Natural killer cell (primary cell): Measurements from ENCODE around the gene CGRRF1. TPM values are rescaled to one million over a fixed set of nuclear protein-coding genes. Genes with fewer than 3 reads are reported as not detected.

Experiments
- ATAC-seq, 3 donors: fragments of 150-1000 bp in 2 of 3; fragments of 200-7000 bp in 1 of 3; cut with Tn5 transposase; 1 replicate in 1 of 3; 2 replicates in 2 of 3; pipeline ENCODE4 v1.10.0; 2021; ENCODE audit warnings: mild to moderate bottlenecking in 2 of 3, moderate library complexity in 2 of 3
- DNase-seq, 2 donors: peaks; one replicate each; pipeline versions ENCODE4 v3.0.0 to v3.0.0-alpha.2; 2013 to 2021; ENCODE audit warnings: mixed read lengths in 1 of 2
- H3K27ac ChIP-seq: one replicate; pipeline ENCODE4 v1.5.1; 2013; ENCODE audit warnings: mild to moderate bottlenecking, low read length
- H3K27me3 ChIP-seq: one replicate; pipeline ENCODE4 v1.6.1; 2013; ENCODE audit warnings: low read length; ENCODE audit not compliant: control insufficient read depth, insufficient read depth
- H3K36me3 ChIP-seq: one replicate; pipeline ENCODE4 v1.6.1; 2013; ENCODE audit warnings: low read length; ENCODE audit not compliant: control insufficient read depth, insufficient read depth
- H3K4me1 ChIP-seq: one replicate; pipeline ENCODE4 v1.6.1; 2013; ENCODE audit warnings: low read length; ENCODE audit not compliant: control insufficient read depth, insufficient read depth
- H3K4me3 ChIP-seq: one replicate; pipeline ENCODE4 v1.5.1; 2013; ENCODE audit warnings: low read length
- H3K9me3 ChIP-seq: one replicate; pipeline ENCODE4 v1.6.1; 2013; ENCODE audit warnings: low read length; ENCODE audit not compliant: control insufficient read depth, insufficient read depth
- H3K27ac Mint-ChIP-seq, 2 donors: one replicate each; pipeline ENCODE4 v1.8.0; 2022; ENCODE audit warnings: mild to moderate bottlenecking in 2 of 2, mixed read lengths in 2 of 2, moderate library complexity in 1 of 2
- H3K27me3 Mint-ChIP-seq, 2 donors: one replicate each; pipeline ENCODE4 v1.8.0; 2022; ENCODE audit warnings: low read depth in 2 of 2, mixed read lengths in 2 of 2
- H3K36me3 Mint-ChIP-seq: one replicate; pipeline ENCODE4 v1.8.0; 2022; ENCODE audit warnings: mixed read lengths
- H3K4me1 Mint-ChIP-seq, 2 donors: one replicate each; pipeline ENCODE4 v1.8.0; 2022; ENCODE audit warnings: mixed read lengths in 2 of 2
- H3K4me3 Mint-ChIP-seq: one replicate; pipeline ENCODE4 v1.8.0; 2022; ENCODE audit warnings: mild to moderate bottlenecking, moderate library complexity, mixed read lengths
- H3K9me3 Mint-ChIP-seq, 2 donors: one replicate each; pipeline ENCODE4 v1.8.0; 2022; ENCODE audit warnings: mixed read lengths in 2 of 2
- WGBS: methylation state at CpG from one replicate; pipeline ENCODE4 v1.1.7; 2013; ENCODE audit warnings: missing lambda C conversion rate; ENCODE audit not compliant: insufficient coverage; 5-methylcytosine and 5-hydroxymethylcytosine counted together
- intact Hi-C: fragments of 100-400 bp; cut with micrococcal nuclease; formaldehyde crosslinking; loops from one replicate; pipeline ENCODE4 v1.14.2; 2022
- total RNA-seq, 4 donors: library from RNA; stranded (reverse); fragments of 120-200 nt in 1 of 4; gene quantifications; one replicate each; pipeline versions ENCODE4 v1.2.3 to v1.2.4, GENCODE V29; 2013 to 2022
- TF ChIP-seq, protein P1 (sequence below): fragments of 200-600 bp; IDR thresholded peaks from one replicate; pipeline ENCODE4 v1.8.0; 2022; ENCODE audit warnings: antibody characterized with exemption

CGRRF1 gene
- total RNA-seq, 3 donors from 2014 or later (not counting 1 experiment from before 2014, with no cell fraction given) = 25.4 to 30.1 (median 26.7) TPM

DNA sequence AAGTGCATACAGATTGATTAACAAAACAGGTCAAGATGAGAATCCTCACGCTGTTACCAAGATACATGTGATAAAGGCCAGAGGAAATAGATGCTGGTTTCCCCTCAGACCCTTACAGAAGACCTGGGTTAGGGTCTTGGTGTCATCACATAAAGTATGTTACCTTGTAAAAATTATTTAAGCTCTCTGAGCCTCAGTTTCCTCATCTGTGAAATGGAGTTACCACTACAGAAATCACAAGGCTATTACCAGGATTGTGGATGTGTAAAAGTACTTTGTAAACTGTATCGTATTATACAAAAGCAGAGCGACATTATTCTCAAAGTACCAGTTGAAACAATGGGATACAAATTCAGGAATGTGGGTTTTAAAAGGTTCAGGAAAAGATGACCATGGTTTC, 71.2 kb downstream of the CGRRF1 start:
- H3K4me1 Mint-ChIP-seq = no peaks in the 10 kb centered on the region
- Histone ChIP-seq H3K9me3 (no peaks in the 10 kb centered on the region), H3K4me3 (no peak overlapping the region), H3K36me3 (no peaks in the 10 kb centered on the region), H3K4me1 (no peaks in the 10 kb centered on the region), H3K27me3 (peaks cover 3% of the 10 kb centered on the region), H3K27ac (no peak overlapping the region)
- no peaks in the 10 kb centered on the region for H3K9me3 Mint-ChIP-seq
- no peak for DNase-seq
- intact Hi-C loops = no loop called here
- H3K4me3 Mint-ChIP-seq = no peak overlapping the region
- TF ChIP-seq, protein P1, sequence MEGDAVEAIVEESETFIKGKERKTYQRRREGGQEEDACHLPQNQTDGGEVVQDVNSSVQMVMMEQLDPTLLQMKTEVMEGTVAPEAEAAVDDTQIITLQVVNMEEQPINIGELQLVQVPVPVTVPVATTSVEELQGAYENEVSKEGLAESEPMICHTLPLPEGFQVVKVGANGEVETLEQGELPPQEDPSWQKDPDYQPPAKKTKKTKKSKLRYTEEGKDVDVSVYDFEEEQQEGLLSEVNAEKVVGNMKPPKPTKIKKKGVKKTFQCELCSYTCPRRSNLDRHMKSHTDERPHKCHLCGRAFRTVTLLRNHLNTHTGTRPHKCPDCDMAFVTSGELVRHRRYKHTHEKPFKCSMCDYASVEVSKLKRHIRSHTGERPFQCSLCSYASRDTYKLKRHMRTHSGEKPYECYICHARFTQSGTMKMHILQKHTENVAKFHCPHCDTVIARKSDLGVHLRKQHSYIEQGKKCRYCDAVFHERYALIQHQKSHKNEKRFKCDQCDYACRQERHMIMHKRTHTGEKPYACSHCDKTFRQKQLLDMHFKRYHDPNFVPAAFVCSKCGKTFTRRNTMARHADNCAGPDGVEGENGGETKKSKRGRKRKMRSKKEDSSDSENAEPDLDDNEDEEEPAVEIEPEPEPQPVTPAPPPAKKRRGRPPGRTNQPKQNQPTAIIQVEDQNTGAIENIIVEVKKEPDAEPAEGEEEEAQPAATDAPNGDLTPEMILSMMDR = no peak
- ATAC-seq = no peak
- H3K27ac Mint-ChIP-seq = no peak overlapping the region
- peaks cover 34 to 43% of the 10 kb centered on the region in 2 donors for H3K27me3 Mint-ChIP-seq
- WGBS = 99% methylated on average over 3 of the region's 3 CpGs
- no peaks in the 10 kb centered on the region for H3K36me3 Mint-ChIP-seq

DNA sequence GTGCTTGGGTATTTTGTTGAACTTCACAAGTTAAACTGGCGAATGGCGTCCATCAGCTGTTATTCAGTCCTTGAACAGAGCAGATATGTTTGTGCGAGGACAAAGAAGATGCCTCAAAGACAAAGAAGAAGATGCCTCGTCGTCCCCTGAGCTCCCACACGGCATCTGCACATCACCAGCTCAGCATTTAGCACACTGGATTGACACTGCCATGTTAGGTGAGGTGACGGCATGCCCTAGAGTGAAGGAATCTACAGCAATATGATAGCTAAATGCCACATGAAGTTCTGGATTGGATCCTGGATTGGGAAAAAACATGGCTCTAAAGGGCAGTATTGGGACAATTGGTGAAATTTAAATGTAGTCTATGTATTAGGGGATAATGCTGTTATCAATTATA, 72.6 kb downstream of the CGRRF1 start:
- Histone ChIP-seq H3K4me3 (no peak overlapping the region), H3K36me3 (no peaks in the 10 kb centered on the region), H3K4me1 (no peaks in the 10 kb centered on the region), H3K27ac (no peak overlapping the region), H3K9me3 (no peaks in the 10 kb centered on the region), H3K27me3 (peaks cover 3% of the 10 kb centered on the region)
- H3K27ac Mint-ChIP-seq = no peak overlapping the region
- 96% methylated on average over 7 of the region's 7 CpGs for WGBS
- intact Hi-C loops = no loop called here
- ATAC-seq (no peak), DNase-seq (no peak)
- H3K27me3 Mint-ChIP-seq = peaks cover 33 to 43% of the 10 kb centered on the region in 2 donors
- no peaks in the 10 kb centered on the region for H3K4me1 Mint-ChIP-seq
- TF ChIP-seq, protein P1 = no peak
- H3K4me3 Mint-ChIP-seq = no peak overlapping the region
- no peaks in the 10 kb centered on the region for H3K9me3 Mint-ChIP-seq
- H3K36me3 Mint-ChIP-seq = no peaks in the 10 kb centered on the region

DNA sequence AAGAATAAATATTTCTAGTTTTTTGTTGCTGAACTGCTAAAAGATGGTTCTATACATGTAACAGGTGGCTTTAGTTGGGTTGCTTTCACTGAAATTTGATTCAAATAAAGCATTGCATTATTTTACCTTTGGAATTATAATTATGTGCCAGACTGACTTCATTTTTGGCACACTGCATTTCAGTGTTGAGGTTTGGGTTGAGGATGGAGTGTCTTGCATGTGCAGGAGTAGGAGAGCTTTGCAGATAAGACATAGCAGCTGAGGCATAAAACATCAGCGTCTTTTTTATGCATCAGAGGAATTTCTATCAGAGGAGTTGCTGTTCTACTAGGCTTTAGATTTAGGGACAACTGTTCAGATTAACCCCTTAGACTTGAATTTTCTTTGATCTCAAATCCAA, 74.4 kb downstream of the CGRRF1 start:
- no peaks in the 10 kb centered on the region for H3K36me3 Mint-ChIP-seq
- 92% methylated on average over 1 of the region's 1 CpG for WGBS
- DNase-seq = no peak
- Histone ChIP-seq H3K36me3 (no peaks in the 10 kb centered on the region), H3K4me1 (no peaks in the 10 kb centered on the region), H3K4me3 (no peak overlapping the region), H3K27ac (no peak overlapping the region), H3K27me3 (peaks cover 3% of the 10 kb centered on the region), H3K9me3 (no peaks in the 10 kb centered on the region)
- H3K4me1 Mint-ChIP-seq = no peaks in the 10 kb centered on the region
- no peak overlapping the region for H3K4me3 Mint-ChIP-seq
- peaks cover 36 to 50% of the 10 kb centered on the region in 2 donors for H3K27me3 Mint-ChIP-seq
- TF ChIP-seq, protein P1 = no peak
- no peaks in the 10 kb centered on the region for H3K9me3 Mint-ChIP-seq
- H3K27ac Mint-ChIP-seq = no peak overlapping the region
- intact Hi-C loops = no loop called here
- no peak for ATAC-seq

DNA sequence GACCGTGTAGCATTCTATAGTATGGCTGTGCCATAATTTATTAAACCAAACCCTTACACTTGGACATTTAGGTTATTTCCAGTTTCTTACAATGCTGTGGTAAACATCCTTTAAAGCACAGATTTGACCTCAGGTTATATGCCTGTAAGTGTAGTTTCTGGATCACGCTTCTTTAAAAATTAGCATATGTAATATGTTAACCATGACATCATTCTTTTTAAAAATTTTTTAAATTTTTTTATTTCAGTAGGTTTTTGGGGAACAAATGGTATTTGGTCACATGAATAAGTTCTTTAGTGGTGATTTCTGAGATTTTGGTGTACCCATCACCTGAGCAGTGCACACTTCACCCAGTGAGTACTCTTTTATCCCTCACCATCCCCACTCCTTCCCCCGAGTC, 75.5 kb downstream of the CGRRF1 start:
- no peak overlapping the region for H3K4me3 ChIP-seq
- peaks cover 3% of the 10 kb centered on the region for H3K27me3 ChIP-seq
- intact Hi-C loops = no loop called here
- Mint-ChIP-seq H3K27ac (no peak overlapping the region), H3K9me3 (no peaks in the 10 kb centered on the region), H3K36me3 (no peaks in the 10 kb centered on the region), H3K4me1 (no peaks in the 10 kb centered on the region), H3K4me3 (no peak overlapping the region), H3K27me3 (peaks cover 38 to 60% of the 10 kb centered on the region in 2 donors)
- H3K9me3 ChIP-seq = no peaks in the 10 kb centered on the region
- ATAC-seq (no peak), DNase-seq (no peak)
- H3K27ac ChIP-seq = no peak overlapping the region
- WGBS = 93% methylated on average over 2 of the region's 3 CpGs
- no peaks in the 10 kb centered on the region for H3K36me3 ChIP-seq
- TF ChIP-seq, protein P1 = no peak
- H3K4me1 ChIP-seq = no peaks in the 10 kb centered on the region
